Panc1 (cell line): Measurements from ENCODE around the gene FYCO1. TPM values are rescaled to one million over a fixed set of nuclear protein-coding genes. Genes with fewer than 3 reads are reported as not detected.

ENCODE experiments used
- ATAC-seq: fragments of 200-7000 bp; cut with Tn5 transposase; 2 replicates; pipeline ENCODE4 v1.9.1; 2020; ENCODE audit warnings: mild to moderate bottlenecking, moderate library complexity
- BruUV-seq: library from RNA; stranded (reverse); fragments of 400-500 nt; replicated peaks from 2 replicates; lab custom pipeline; 2021; lab: Mats Ljungman, UMichigan
- CTCF ChIA-PET: fragments of 300-600 bp; sonication (Branson Sonifier 250); formaldehyde crosslinking; loops from one replicate; lab custom pipeline; 2022; ENCODE audit warnings: antibody characterized with exemption; lab: Charles Lee
- POLR2A ChIA-PET: fragments of 300-600 bp; sonication (Branson Sonifier 250); formaldehyde crosslinking; loops from one replicate; lab custom pipeline; 2022; ENCODE audit warnings: antibody characterized with exemption; lab: Charles Lee
- DNase-seq: peaks from one replicate; pipeline ENCODE4 v3.0.0-alpha.2; 2010; ENCODE audit warnings: low read depth, low spot score
- H3K27ac ChIP-seq: 2 replicates; pipeline ENCODE4 v1.5.1; 2011; ENCODE audit warnings: mild to moderate bottlenecking, low read length, inconsistent platforms
- H3K27me3 ChIP-seq: fragments of 200-500 bp; sonication (Bioruptor generic); 2 replicates; pipeline ENCODE4 v1.6.0; 2014; ENCODE audit warnings: low read length, inconsistent platforms; ENCODE audit not compliant: control insufficient read depth, insufficient read depth
- H3K36me3 ChIP-seq: fragments of 200-500 bp; sonication (Bioruptor generic); 2 replicates; pipeline ENCODE4 v1.5.1; 2014; ENCODE audit warnings: inconsistent platforms, mild to moderate bottlenecking, low read length, moderate library complexity; ENCODE audit not compliant: control insufficient read depth, insufficient read depth
- H3K4me1 ChIP-seq: 2 replicates; pipeline ENCODE4 v1.5.1; 2011; ENCODE audit warnings: inconsistent platforms, mild to moderate bottlenecking, low read length, moderate library complexity; ENCODE audit not compliant: control insufficient read depth, insufficient read depth
- H3K4me3 ChIP-seq, 2 experiments: 2 replicates each; pipeline ENCODE4 v1.5.1; 2011 to 2012; ENCODE audit warnings: low read depth in 2 of 2, low read length in 2 of 2, mild to moderate bottlenecking in 2 of 2, inconsistent platforms in 1 of 2, moderate library complexity in 1 of 2
- H3K9me3 ChIP-seq: fragments of 200-500 bp; sonication (Bioruptor generic); 2 replicates; pipeline ENCODE4 v1.5.1; 2014; ENCODE audit warnings: low read depth, mild to moderate bottlenecking, inconsistent platforms, low read length, moderate library complexity; ENCODE audit not compliant: control insufficient read depth, insufficient read depth
- CTCF ChIP-seq: fragments of 450-650 bp; IDR thresholded peaks from 2 replicates; pipeline ENCODE4 v1.5.1; 2017; ENCODE audit warnings: mild to moderate bottlenecking
- POLR2AphosphoS5 ChIP-seq: IDR thresholded peaks from 2 replicates; pipeline ENCODE4 v1.6.1; 2012; ENCODE audit warnings: mild to moderate bottlenecking, low read depth, low read length, moderate library complexity
- REST ChIP-seq, 2 experiments: IDR thresholded peaks; 2 replicates each; pipeline ENCODE4 v1.6.1; 2011 to 2012; ENCODE audit warnings: low read depth in 2 of 2, control low read depth in 1 of 2, low read length in 1 of 2, mild to moderate bottlenecking in 1 of 2, moderate library complexity in 1 of 2; ENCODE audit not compliant: insufficient read depth in 1 of 2
- SIN3A ChIP-seq: IDR thresholded peaks from 2 replicates; pipeline ENCODE4 v1.6.1; 2012; ENCODE audit warnings: low read depth, mild to moderate bottlenecking, low read length, moderate library complexity, borderline replicate concordance; ENCODE audit not compliant: insufficient read depth
- TCF7L2 ChIP-seq: IDR thresholded peaks from 2 replicates; pipeline ENCODE4 v1.6.1; 2011; ENCODE audit warnings: mild to moderate bottlenecking, low read depth, low read length, inconsistent platforms
- in situ Hi-C: cut with HindIII; loops from 2 replicates; pipeline ENCODE4 v1.10.0; 2016; ENCODE audit warnings: low sequenced_read_pairs, low pct_unique_long_range_greater_than_20kb
- intact Hi-C: fragments of 100-400 bp; cut with micrococcal nuclease; formaldehyde crosslinking; loops from one replicate; pipeline ENCODE4 v1.10.0; 2022; ENCODE audit not compliant: unreplicated experiment
- total RNA-seq: library from RNA; stranded (reverse); gene quantifications from one replicate; pipeline ENCODE4 v1.2.1, GENCODE V29; 2021; ENCODE audit not compliant: unreplicated experiment

FYCO1 gene
- total RNA-seq, 1 experiment from 2014 or later: 8.7 TPM

GRCh38 chr3:45889337-45889736 lies 106.3 kb downstream of the FYCO1 start:
- TF ChIP-seq TCF7L2 (no peak), CTCF (no peak), SIN3A (no peak), POLR2AphosphoS5 (no peak), REST (IDR thresholded peaks at IDR 0.05; ENCODE audit: insufficient read depth in 1 of 2, low read depth in 2 of 2, low read length in 1 of 2) (no peak)
- Histone ChIP-seq H3K27ac (no peak overlapping the region), H3K4me1 (no peaks in the 10 kb centered on the region), H3K9me3 (no peaks in the 10 kb centered on the region), H3K27me3 (peaks cover 2% of the 10 kb centered on the region; the same call in 1 of the 2 replicates), H3K4me3 (no peak overlapping the region), H3K36me3 (no peaks in the 10 kb centered on the region)
- in situ Hi-C loops (no loop called here), intact Hi-C loops (no loop called here)
- CTCF ChIA-PET: no interaction called here
- no TSS peak for BruUV-seq
- DNase-seq (no peak), ATAC-seq (no peak)
- POLR2A ChIA-PET: no interaction called here

GRCh38 chr3:45887759-45888511 lies 107.7 kb downstream of the FYCO1 start:
- CTCF ChIA-PET: no interaction called here
- Histone ChIP-seq H3K27me3 (peaks cover 2% of the 10 kb centered on the region), H3K27ac (no peak overlapping the region), H3K4me1 (no peaks in the 10 kb centered on the region), H3K4me3 (no peak overlapping the region), H3K36me3 (no peaks in the 10 kb centered on the region), H3K9me3 (no peaks in the 10 kb centered on the region)
- TF ChIP-seq SIN3A: no peak
- TF ChIP-seq TCF7L2: no peak
- no peak for TF ChIP-seq REST (IDR thresholded peaks at IDR 0.05; ENCODE audit: insufficient read depth in 1 of 2, low read depth in 2 of 2, low read length in 1 of 2)
- no peak for TF ChIP-seq POLR2AphosphoS5
- TF ChIP-seq CTCF: no peak
- DNase-seq: no peak
- BruUV-seq: no TSS peak
- no peak for ATAC-seq
- POLR2A ChIA-PET: no interaction called here
- in situ Hi-C loops: no loop called here
- intact Hi-C loops: no loop called here
